GM21825 (cell line): ENCODE measurements around the gene NAA10.

ENCODE experiments used
- ATAC-seq: cut with Tn5 transposase; IDR thresholded peaks from one replicate; pipeline ENCODE4 v1.9.1; 2021; ENCODE audit warnings: mild to moderate bottlenecking, moderate library complexity; ENCODE audit not compliant: unreplicated experiment

Gene NAA10

GRCh38 chrX:153967536-153968224 lies 32.8 kb upstream of the NAA10 start:
- ATAC-seq = no peak

GRCh38 chrX:153966841-153967535 lies 32.2 kb upstream of the NAA10 start:
- ATAC-seq = no peak

GRCh38 chrX:153966283-153966688 lies 31.4 kb upstream of the NAA10 start:
- no peak for ATAC-seq

DNA sequence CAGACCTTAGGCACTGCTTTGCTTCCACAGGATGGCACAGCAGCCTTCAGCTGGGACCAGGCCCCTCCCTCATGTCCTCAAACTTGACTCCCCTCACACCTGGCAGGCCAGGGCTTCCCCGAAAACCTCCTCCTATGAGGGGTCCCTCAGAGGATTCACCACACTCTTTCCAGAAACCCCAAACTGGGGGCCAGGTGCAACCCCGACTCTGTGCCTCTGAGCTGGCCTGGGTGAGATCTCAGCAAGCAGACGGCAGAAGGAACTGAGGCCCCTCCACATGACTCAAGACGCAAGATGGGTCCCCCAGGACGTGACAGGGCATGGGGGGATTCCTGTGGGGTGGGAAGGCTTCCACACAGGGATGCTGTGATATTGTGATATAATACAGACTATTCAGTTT lies 30.6 kb upstream of the NAA10 start:
- no peak for ATAC-seq

DNA sequence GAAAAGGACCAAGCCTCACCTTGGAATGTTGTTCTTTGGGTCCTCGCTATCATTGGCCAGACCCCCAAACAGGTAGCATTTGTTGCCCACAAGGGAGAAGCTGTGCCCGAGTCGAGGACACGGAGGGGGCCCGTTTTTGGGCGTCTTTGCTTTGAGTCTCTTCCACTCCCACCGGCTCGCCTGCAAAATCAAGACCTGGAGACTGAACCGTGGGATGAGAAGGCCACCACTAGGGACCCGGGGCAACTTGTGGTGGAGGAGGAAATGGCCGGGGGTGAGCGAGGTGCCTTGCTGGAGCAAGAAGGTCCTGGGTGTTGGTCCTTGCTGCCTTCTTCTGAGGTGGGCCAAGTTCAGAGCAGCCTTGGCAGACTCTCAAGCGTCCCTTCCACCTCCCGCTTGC lies 29.3 kb upstream of the NAA10 start:
- ATAC-seq = no peak

DNA sequence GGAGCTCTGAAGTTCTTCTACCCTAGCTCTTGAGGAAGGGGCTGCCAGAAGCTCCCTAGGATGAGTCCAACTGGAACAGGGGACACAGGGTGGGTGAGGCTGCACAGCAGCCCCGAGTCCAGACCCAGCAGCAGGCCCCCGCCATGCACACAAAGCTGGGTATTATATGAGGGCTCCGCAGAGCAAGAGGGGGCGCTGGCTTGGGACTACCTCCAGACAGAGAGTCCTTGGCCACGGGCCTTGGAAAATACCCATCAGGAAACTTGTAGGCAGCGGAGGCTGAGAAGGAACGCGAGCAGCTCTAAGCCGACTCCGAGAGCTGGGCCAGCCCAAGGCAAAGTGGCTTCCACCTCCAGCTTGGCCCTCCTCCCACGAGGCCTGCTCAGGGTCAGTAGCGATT lies 28.7 kb upstream of the NAA10 start:
- no peak for ATAC-seq

DNA sequence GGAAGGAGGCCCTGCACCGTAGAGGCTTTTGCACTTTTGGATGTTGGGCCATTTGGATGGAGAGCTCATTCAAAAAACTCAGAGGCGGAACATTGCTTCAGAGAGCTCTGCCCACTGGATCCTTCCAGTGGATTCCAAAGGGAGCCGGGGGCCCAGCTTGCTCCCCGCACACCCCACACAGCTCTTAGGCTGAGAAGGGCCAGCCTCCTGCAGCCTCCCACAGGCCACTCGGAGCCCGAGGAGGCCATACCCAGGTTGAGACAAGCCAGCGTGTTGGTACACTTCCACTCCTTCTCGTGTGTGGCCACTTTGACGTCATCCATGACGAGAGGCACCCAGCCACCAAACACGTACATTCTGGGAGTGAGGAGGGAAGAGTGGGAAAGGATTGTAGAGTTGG lies 26.5 kb upstream of the NAA10 start:
- no peak for ATAC-seq

- ATAC-seq = no peak
Measured at GRCh38 chrX:153960786-153961185, 25.9 kb upstream of the NAA10 start.

DNA sequence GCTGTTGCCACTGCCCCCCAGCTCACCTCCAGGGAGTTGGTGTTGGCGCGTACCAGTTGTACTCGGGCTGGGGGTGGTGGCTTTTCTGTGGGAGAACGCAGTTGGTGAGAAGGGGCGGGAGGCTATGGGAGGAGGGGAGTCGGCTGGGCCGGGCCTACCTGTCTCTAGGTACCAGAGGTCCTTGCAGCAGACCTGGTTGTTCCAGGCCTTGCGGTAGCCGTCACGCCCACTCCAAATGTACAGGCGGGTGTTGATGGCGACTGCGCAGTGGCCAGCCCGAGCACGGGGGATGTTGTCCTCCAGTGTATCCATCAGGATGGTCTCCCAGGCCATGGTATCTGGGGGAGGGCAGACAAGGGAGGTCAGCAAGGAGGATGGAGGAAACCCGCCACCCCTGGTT lies 25.2 kb upstream of the NAA10 start:
- ATAC-seq = no peak

DNA sequence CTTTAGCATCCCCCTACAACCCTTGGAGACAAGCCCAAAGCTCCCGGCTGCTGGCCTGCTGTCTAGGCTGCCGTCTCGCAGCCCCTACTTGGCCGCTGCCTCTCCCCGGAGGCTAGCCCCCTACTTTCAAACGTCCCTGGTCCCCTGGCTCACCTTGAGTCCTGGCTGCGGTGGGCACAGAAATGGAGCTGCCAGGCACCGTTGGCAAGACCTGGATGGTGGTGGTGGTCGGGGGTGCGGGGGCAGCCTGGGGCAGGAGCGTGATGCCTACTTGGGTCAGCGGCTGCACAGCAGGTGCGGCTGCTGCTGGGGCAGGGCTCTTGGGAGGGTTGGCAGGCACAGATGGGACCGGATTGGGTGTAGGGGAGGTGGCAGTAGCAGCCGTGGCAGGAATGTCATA lies 24.8 kb upstream of the NAA10 start:
- no peak for ATAC-seq

GRCh38 chrX:153958605-153959004 lies 23.8 kb upstream of the NAA10 start:
- no peak for ATAC-seq

DNA sequence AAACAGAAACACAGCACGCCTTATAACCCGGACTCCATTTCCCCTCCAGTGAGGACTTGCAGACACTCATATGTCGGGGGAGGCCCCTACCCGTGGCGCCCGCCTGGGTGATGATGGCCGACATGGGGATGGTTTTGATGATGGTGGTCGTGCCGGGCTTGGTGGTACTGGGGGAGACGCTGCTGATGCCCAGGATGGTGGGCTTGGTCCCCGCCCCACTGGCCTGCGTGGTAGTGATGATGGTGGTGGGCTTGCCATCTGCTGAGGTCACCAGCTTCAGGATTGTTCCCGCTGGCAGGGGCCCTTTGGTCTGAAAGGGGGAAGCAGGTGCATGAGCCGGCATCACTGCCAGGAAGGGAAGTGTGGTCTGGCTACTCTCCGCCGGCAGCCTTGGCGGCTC lies 22.4 kb upstream of the NAA10 start:
- no peak for ATAC-seq

- ATAC-seq = no peak
Measured at GRCh38 chrX:153956044-153956907, 21.4 kb upstream of the NAA10 start.

GRCh38 chrX:153955228-153955732 lies 20.4 kb upstream of the NAA10 start:
- no peak for ATAC-seq

- no peak for ATAC-seq
Measured at GRCh38 chrX:153954558-153955227, 19.9 kb upstream of the NAA10 start.

- no peak for ATAC-seq
Measured at GRCh38 chrX:153953892-153954557, 19.2 kb upstream of the NAA10 start.

GRCh38 chrX:153953342-153953830 lies 18.5 kb upstream of the NAA10 start:
- no peak for ATAC-seq

GRCh38 chrX:153952373-153953026 lies 17.7 kb upstream of the NAA10 start:
- no peak for ATAC-seq

- ATAC-seq = no peak
Measured at GRCh38 chrX:153951683-153952372, 17.0 kb upstream of the NAA10 start.
